Ureter (tissue), 1 donor: Measurements from ENCODE around the gene DDX25. TPM values are rescaled to one million over a fixed set of nuclear protein-coding genes. Genes with fewer than 3 reads are reported as not detected.
A peak's percentile ranks its signal among the peaks of the same experiment; 100 is the strongest.

Experiments used
- DNase-seq: peaks from one replicate; pipeline ENCODE4 v3.0.0-alpha.2; 2020; ENCODE audit warnings: low spot score
- total RNA-seq: library from RNA; stranded (reverse); gene quantifications from one replicate; pipeline ENCODE4 v1.2.4, GENCODE V29; 2023
- donor health status: DM: yes; HTN: yes; CAD: no.

DDX25 gene
- total RNA-seq, 1 donor from 2014 or later: not detected

DNA sequence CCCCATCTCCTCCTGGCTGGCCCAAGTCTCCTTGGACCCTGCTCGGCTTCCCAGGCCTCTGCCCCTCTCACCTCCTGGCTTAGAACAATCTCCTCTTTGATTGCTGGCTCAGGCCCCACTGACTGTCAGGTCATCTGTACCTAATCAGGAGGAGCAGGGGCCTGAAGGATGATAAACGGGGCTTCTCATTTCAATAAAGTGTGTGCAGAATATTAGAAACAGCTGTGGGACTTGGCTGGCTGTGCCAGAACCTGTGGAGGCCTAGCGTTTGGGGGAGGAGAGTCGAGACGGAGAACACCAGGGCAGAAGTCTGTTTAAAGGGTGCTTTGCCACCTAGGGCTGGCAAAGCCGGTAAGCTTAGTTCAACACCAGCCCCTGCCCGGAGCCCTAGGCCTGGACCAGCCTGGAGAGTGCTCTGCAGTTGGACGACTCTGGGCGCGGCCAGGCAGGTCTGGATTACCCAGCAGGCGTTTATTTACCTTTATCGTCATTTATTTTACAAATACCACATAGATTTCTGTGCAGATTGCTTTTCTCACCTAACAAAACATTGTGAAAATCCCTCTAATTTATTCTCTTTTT lies 31.4 kb downstream of the DDX25 start:
- no peak for DNase-seq

DNA sequence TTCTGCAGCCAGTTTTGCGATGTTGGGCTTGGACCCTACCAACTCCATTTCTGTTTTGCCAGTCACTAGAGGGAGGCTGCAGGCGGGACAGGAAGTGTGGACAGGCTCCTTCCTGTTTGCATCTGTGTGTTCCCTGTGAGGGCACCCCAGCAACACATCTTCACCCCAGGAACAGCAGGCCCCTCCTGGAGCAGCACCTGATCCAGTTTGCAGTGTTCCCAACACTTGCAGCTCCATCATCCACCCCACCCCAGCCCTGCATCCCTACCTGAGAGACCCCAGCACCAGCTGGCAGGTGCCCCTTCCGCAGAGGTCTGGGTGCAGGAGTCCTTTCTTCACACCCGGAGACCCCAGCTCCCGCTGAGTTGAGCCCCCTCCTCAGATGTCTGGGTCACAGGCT lies 34.1 kb downstream of the DDX25 start:
- no peak for DNase-seq

DNA sequence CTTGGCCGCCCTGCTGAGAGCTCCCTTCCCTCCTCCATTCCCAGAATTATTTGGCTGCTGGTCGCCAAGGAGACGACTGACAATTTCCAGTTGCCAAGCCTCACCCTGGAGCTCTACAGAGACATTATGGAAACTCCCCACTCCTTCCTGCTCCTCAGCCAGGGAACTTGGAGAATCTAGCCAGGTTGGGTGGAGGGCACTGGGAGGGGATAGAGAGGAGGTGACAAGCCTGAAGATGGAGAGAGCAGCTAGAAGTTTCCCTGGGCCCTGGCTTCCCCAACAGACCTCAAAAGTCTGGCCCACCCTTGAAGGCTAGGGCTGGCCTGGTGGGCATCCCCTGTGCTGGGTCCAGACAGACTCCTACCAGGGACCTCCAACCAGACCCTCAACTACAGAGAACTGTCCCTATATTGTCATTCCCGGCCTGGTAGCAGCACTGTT lies 34.8 kb downstream of the DDX25 start:
- DNase-seq: peak; percentile 26

DNA sequence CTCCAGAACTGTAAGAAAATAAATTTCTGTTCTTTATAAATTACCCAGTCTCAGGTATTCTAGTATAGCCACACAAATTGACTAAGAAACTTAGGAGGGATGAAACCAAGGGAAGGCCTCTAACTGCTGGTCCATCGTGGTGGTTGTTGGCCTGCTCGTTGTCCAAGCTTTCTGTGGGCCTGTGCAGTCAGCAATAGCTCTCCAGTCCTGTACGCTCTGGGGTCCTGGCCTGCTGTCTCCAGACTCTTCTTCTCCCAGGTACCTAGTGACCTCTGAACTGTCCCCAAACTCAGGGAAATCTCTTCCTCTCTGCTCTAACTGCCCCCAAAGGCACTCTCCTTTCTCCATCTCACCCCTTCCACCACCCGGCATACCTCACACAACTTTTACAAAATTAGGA lies 35.8 kb downstream of the DDX25 start:
- peak; percentile 26 for DNase-seq

DNA sequence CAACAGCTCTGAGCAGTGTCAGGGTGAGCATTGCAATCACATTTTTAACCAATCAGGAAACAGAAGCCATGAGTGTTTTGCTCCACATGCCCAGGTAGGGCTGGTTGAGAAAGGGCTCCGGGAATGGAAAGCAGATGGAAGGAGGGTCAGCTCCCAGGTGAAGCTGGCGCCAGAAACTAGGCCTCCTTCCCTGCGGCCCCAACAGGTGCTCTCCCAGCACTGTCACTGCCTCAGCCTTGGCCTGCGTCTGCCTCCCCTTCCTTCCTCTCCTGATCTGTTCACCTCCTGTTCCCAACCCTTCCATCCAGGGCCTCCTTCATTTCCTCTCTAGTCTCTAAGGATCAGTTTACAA lies 36.9 kb downstream of the DDX25 start:
- DNase-seq: peak; percentile 27

DNA sequence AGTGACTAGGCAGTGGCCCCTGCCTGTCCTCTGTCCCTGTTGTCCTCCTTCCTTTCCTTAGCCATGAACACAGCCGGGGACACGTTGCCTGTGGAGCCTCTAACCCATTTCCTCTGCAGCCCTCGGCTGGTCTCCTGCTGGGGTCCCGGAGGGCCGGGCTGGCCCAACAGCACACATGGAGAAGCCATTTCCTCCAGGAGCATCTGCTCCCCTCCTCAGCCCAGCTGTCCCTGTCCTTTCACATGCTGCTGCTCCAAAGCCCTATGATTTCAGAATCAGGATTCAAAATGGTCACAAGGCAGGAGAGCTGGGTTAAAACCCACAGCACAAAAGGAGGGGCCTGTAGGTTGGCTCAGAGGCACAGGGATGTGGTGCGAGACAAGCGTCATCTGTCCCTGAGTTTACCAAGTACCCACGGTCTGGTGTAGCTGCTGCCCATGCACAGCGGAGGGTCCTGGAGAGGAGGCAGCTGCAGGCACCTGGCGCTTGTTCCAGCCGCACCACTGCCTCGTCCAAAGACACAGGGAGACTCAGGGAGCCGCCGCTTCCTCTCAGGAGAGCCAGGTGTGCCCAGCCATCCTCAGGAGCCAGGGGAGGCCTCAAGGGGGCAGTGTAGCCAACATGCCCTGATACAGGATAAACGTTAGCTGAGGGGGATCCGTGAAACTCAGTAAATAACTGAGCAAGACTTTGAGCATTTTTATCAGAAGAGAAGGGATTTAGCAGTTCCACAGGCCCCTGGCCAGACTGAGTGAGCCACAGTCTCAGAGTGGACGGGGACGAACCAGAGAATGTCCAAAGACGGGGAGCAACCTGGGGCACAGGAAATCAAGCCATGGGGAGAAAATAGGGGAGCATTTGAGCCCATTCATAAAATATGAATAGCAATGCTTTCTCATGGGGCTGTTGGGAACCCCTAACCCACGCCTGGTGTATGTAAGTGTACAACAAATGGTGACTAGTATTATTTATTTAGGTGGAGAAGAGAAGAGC lies 37.6 kb downstream of the DDX25 start:
- DNase-seq: peak; percentile 48

DNA sequence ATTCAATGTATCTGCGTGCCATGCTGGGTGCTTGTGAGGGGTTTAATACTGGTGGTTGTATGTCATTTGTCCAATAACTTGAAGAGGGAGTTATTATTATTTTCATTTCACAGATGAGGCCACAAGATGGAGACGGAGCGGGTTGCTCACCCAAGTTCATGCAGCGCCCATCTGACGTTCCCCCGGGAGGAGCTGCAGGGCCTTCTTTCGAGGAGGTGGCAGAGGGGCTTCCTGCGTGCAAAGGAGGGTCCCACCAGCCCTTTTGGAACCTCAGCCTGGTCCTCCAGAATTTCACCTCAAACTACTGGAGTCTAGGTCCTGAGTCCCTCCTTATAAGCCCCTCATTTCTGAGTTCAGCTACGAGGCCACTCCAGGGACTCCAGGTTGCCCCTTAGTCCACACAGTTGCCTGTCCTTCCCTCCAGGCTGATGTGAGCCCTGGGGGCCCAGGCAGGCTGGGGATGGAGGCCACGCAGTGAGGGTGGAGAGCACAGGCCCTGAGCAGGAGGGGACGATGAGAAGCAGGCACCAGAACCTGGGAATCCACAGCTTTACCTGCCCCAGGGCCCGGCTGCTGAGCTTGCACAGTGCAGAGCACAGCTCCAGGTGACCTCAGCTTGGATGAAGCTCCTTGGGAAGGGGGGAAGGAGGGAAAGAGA lies 38.6 kb downstream of the DDX25 start:
- DNase-seq: peak; percentile 29

DNA sequence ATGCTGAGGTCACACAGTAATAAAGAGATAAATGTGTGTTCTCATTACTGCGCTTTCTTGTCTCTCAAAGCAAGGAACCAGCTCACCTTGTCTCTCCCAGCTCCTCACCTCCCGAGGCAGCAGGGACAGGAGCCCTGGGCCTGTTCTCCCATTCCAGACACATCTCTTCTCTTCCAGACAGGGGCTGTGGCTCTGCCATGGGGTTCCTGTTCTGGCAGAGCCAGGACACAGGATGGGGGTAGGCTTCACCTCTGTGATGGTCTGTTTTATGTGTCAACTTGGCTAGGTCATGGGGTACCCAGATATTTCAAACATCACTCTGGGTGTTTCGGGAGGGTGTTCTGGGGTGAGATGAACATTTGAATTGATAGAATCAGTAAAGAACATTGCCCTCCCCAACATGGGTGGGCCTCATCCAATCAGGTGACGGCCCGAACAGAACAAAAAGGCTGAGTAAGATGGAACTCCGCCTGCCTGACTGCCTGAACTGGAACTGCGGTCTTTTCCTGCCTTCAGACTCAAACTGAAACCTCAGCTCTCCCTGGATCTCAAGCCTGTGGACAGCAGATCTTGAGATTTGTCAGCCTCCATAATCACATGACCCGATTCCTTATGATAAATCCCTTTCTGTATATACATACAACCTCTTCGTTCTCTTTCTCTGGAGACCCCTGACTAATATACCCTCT lies 39.5 kb downstream of the DDX25 start:
- peak; percentile 20 for DNase-seq

DNA sequence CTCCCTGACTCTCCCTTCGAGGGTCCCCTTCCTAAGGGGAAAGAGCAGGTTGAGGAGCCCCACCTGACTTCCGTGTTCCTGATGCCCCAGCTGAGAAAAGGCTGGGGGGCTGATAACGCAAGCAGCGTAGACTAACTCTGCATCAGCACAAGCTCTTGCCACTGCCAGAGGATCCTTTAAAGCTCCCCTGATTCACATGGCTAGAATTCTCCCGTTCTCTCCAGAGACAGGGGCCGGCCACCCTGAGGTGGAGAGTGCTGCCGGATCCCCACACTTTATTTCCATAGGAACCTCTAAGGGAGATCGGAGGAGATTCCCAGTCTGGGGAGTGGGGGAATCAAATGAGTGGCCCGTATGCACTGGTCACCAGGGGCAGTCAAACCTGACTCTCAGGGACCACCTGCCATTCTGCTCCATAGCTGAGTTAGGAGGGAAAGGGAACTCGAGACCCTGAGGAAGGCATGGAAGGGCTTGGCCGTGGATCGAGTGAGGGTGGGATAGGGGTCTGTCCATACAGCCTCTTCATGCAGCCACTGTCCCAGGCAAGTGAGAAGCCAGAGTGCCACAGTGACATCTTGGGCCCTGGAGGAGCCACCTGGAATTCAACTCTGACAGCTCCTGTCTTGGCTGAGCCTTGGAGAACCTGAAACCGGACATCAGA lies 40.2 kb downstream of the DDX25 start:
- DNase-seq: no peak

DNA sequence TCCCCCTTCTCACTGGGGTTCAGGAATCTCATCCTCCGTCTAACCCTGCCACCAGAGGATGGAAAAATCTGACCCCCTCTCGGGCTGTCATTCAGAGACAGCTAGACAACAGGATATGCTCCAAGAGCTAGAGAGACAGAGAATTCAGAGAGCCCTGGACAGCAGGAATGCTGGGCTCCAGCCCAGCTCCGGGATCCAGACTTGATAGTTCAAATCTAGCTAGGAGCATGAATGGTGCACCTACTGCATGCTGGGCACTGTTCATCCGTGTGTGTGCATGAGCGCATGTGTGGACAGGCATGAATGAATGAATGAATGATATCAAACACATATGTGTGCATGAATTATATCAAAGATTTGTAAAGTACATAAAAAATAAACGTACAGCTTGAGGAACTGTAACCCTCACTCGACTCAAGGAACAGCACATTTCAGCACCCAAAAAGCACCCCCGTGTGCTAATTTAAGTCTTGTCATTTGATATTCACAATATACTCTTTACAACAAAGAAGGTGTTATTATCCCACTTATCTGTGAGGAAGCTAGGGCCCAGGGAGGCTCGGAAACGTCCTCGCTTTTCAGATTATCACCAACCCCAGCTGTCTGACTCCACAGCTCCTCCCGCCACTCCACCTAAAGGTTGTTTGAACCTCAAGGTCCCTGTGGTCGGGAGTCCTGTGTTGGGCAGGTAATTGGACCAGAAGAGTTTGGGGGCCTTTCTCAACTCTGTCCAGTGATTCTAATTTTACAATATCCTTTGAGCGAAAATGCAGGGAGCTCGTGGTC lies 40.9 kb downstream of the DDX25 start:
- peak; percentile 19 for DNase-seq

DNA sequence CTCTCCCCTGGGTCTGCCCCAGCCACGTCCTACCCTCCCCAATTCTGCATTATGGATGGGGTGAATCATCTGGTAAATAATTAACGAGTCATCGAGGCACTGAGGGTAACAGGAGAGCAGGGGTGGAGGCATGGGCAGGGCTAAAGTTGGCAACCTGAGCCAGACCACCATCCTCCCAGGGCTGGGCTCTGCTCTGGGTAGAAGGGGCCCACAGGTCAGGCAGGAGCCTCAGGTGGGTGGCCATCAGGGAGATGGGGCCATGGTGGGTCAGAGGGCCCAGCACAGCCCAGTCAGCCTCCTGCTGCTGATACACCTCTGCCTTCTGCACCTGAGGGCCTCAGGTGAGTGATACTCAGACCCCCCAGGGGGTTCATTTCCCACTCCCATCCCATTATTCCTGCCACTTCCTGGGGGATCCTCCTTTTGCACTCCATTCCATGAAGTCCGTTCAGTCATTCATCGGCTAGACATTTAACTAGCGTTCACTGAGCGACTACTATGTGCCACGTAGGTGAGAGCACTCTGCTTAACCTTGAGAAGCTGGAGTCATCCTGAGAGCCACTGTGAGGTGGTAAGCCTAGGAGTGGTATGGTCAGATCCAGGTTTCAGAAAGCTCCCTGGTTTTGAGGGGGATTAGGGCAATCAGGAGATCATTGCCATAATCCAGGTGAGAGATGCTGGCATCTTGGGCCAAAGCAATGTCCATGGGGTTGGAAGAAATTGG lies 41.7 kb downstream of the DDX25 start, which contains the start of gene VSIG10L2:
Gene VSIG10L2 (plus strand): TSS at position 248 of the 724 bp plus-strand sequence. CDS start 12 bp downstream, at position 260.
- DNase-seq: no peak

DNA sequence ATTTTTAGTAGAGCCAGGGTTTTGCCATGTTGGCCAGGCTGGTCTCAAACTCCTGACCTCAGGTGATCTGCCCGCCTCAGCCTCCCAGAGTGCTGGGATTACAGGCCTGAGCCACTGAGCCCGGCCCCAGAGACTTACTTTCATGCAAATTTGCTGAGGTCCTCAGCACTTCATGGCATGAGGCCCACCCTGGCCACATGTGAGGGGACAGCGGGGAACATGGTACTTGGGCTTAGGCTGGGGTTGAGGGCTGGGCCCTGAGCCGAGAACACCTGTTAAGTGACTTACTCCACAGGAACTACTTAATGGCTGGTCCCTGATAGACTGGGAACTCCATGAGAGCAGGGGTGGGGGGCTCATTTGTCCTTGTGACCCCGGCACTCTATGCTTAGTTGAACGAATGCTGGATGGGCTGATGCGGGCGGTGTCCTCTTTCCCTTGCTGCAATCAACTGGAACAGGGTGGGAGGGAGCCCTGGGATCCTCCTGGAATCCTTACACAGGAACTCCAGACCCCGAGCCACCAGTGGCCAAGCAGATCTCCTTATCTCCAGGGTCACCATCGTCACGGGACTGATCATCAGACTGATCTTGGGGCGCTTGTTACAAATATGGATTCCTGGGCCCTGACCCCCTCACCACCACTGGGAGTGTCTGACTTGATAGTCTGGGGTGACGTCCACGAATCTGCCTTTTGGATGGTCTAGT lies 42.6 kb downstream of the DDX25 start:
- no peak for DNase-seq

DNA sequence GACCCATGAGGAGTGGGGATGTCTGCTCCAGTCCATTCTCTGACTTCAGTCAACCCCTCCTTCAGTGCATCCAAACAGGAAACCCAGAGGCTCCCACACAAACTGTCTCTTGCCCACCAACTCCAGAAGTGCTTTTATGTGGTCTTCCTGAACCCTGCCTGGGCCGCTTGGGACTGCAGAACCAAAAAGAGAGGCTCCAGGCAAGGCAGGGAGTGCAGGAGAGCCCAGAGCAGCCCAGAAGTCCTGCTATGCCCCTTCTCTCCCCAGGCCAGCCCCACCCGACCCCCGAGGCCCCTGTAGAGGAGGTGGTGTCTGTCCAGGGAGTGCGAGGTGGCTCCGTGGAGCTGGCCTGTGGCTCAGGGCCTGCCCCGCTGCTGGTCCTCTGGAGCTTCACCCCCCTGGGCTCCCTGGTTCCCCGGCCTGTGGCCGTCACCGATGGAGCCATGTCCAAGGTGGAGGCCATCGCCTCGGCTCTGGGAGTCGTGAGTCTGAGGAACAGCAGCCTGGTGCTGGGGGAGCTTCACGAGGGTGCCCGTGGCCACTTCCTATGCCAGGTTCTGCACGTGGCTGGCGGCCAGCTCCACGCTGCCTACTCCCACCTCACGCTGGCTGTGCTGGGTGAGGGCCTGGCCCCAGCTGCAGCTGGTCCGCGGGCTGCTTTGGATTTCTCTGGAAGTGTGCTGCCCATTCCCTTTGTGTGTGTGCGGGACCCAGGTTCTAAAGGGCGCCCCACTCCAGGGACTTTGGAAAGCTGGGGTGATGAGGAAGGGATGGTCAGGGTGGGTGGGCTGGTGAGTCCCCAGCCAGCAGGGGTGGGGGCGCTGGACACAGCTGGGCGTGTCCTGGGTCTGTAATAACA lies 43.3 kb downstream of the DDX25 start:
- DNase-seq: no peak

DNA sequence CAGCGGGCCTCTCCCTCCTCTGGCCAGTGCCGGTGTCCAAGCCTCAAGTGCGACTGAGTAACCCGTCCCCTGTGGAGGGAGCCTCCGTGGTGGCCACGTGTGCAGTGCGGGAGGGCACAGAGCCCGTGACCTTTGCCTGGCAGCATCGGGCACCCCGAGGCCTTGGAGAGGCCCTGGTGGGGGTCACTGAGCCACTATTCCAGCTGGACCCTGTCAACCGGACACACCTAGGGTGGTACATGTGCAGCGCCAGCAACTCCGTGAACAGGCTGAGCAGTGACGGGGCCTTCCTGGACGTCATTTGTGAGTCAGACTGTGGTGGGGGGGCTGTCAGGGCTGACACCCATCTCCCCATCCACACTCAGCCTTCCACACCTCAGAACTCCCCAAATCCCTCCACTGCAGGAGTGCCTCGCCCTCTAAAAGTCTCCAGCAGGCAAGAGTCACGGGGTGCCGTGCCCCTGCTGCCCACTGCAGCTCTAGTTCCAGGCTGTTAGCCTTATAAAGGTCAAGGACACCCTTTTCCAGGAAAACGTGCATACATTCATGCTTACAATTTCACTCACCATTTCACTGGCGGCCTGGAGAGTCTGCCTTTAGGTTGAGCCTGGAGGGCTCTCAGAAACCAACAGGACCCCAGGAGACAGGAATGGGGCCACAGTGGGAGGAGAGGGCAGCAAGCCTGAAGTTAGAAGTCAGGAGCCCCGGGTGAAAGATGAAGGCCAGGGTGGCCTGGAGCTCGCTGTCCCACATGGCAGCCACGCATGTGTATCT lies 44.2 kb downstream of the DDX25 start:
- no peak for DNase-seq

DNA sequence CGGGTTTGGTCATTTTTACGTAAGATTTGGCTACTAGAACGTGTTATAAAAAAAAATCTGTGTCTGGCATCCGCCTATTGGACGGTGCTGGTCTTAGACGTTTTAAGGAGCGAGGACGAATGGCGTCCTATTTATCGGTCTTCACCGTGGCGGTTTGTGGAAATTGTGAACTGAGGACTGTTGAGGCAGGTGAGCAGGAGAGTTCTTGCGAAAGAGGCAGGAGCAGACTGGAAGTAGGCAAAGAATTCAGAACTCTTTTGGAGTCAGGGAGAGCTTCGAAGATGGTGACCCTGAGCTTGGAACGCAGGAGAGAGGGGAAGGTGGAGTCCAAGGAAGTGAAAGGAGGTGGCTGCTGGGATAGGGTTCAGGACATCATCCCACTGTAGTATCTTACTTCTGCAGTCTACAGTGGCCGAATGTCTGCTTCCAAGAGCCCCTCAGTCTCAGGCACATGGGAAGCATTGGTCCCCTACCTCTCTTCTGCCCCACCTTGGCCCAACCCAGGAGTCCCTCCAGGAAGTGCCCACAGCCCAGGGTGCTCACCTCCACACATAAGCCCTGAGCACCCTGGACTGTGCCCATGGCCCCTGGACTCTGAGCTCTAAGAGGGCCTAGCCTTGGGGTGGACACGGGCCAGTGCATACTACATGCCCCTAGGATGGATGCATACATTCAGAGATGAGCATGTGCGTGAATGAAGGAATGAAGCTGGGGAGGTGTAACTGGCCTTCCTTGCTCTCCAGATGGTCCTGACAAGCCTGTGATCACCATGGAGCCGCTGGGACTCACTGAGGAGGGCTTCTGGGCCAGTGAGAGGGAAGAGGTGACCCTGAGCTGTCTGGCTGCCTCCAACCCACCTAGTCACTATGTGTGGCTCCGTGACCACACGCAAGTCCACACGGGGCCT lies 45.2 kb downstream of the DDX25 start:
- no peak for DNase-seq

DNA sequence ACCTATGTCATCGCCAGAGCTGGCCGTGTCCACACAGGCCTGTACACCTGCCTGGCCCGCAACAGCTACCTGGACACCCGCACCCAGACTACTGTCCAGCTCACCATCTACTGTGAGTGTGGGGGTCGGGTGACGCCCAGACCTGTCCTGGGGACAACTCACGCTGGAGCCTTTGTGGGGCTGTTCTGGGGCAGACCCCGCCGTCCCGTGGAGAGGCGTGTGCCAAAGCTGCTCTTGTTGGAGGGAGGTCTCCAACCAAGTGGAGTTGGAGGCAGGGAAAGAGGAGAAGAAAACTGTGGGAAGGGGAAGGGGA lies 45.8 kb downstream of the DDX25 start:
- DNase-seq: no peak
